Endothelial cell of umbilical vein (primary cell): ENCODE measurements around the gene MARVELD1. TPM values are rescaled to one million over a fixed set of nuclear protein-coding genes. Genes with fewer than 3 reads are reported as not detected.

Experiments used
- BruUV-seq: library from RNA; stranded (reverse); fragments of 400-500 nt; replicated peaks from 2 replicates; lab custom pipeline; 2021; lab: Mats Ljungman, UMichigan
- CTCF ChIA-PET: fragments of 300-600, 350-600 bp; sonication (Branson Sonifier 250); formaldehyde crosslinking; loops from one replicate; lab custom pipeline; 2021; ENCODE audit warnings: antibody characterized with exemption, inconsistent platforms; lab: Charles Lee
- POLR2A ChIA-PET: fragments of 300-600, 350-600 bp; sonication (Branson Sonifier 250); formaldehyde crosslinking; loops from one replicate; lab custom pipeline; 2021; ENCODE audit warnings: antibody characterized with exemption, inconsistent platforms; lab: Charles Lee
- DNase-seq: peaks from one replicate; pipeline ENCODE4 v3.0.0-alpha.2; 2011; ENCODE audit warnings: low read depth, low spot score
- FAIRE-seq: peaks from 2 replicates; lab custom pipeline; 2011; peaks lifted over from hg19 to GRCh38; lab: Jason Lieb, UNC
- H2AFZ ChIP-seq: 2 replicates; pipeline ENCODE4 v1.6.0; 2012; ENCODE audit warnings: low read depth, low read length, control low read depth, inconsistent platforms
- H3K27ac ChIP-seq: 2 replicates; pipeline ENCODE4 v1.5.1; 2011; ENCODE audit warnings: low read depth, mild to moderate bottlenecking, control low read depth, low read length, moderate library complexity; ENCODE audit not compliant: insufficient read depth
- H3K27me3 ChIP-seq, 2 experiments: 2 replicates each; pipeline versions ENCODE4 v1.6.0 to v1.6.1; 2011; ENCODE audit warnings: low read length in 2 of 2, mixed read lengths in 1 of 2; ENCODE audit not compliant: control insufficient read depth in 2 of 2, insufficient read depth in 2 of 2
- H3K36me3 ChIP-seq, 2 experiments: 2 replicates in 1 of 2; 3 replicates in 1 of 2; pipeline ENCODE4 v1.5.1; 2011; ENCODE audit warnings: low read length in 2 of 2, mild to moderate bottlenecking in 1 of 2, moderate library complexity in 1 of 2; ENCODE audit not compliant: control insufficient read depth in 2 of 2, insufficient read depth in 2 of 2; ENCODE audit errors: extremely low read depth in 1 of 2
- H3K4me1 ChIP-seq: 3 replicates; pipeline ENCODE4 v1.5.1; 2011; ENCODE audit warnings: mild to moderate bottlenecking, low read length; ENCODE audit not compliant: control insufficient read depth, insufficient read depth; ENCODE audit errors: extremely low read depth
- H3K4me2 ChIP-seq: 2 replicates; pipeline ENCODE4 v1.6.1; 2011; ENCODE audit warnings: low read length, control low read depth, mixed read lengths; ENCODE audit not compliant: insufficient read depth
- H3K4me3 ChIP-seq, 3 experiments: fragments of 200-600 bp in 1 of 3; sonication (generic), shearing (Covaris generic) in 1 of 3; replicated peaks in 1 of 3; 2 replicates each; pipeline ENCODE4 v1.5.1; 2011 to 2016; ENCODE audit warnings: control low read depth in 3 of 3, low read length in 3 of 3, mild to moderate bottlenecking in 2 of 3, inconsistent platforms in 1 of 3, low read depth in 1 of 3, moderate library complexity in 1 of 3; ENCODE audit not compliant: insufficient read depth in 1 of 3
- H3K79me2 ChIP-seq: 2 replicates; pipeline ENCODE4 v1.6.0; 2012; ENCODE audit warnings: low read length, inconsistent platforms; ENCODE audit not compliant: control insufficient read depth, insufficient read depth
- H3K9ac ChIP-seq: replicated peaks from 2 replicates; pipeline ENCODE3; 2011; ENCODE audit warnings: low read length, control low read depth; ENCODE audit not compliant: insufficient read depth; ENCODE audit errors: extremely low read depth
- H3K9me1 ChIP-seq: replicated peaks from 3 replicates; pipeline ENCODE4 v1.6.0; 2011; ENCODE audit warnings: mild to moderate bottlenecking, low read length; ENCODE audit not compliant: control insufficient read depth, insufficient read depth; ENCODE audit errors: extremely low read depth
- H3K9me3 ChIP-seq: replicated peaks from 2 replicates; pipeline ENCODE4 v1.5.1; 2012; ENCODE audit warnings: low read length, inconsistent platforms; ENCODE audit not compliant: control insufficient read depth, insufficient read depth
- H4K20me1 ChIP-seq: replicated peaks from 2 replicates; pipeline ENCODE3; 2011; ENCODE audit warnings: mild to moderate bottlenecking, low read length; ENCODE audit not compliant: control insufficient read depth, insufficient read depth; ENCODE audit errors: extremely low read depth
- CTCF ChIP-seq, 2 donors: IDR thresholded peaks; 1 replicate in 1 of 2; 2 replicates in 1 of 2; pipeline ENCODE4 v1.5.1; 2011; ENCODE audit warnings: low read length in 2 of 2, mild to moderate bottlenecking in 2 of 2, moderate library complexity in 2 of 2, control low read depth in 1 of 2, inconsistent platforms in 1 of 2, low read depth in 1 of 2; ENCODE audit not compliant: insufficient read depth in 1 of 2; ENCODE audit errors: extremely low read depth in 1 of 2
- EZH2 ChIP-seq: IDR thresholded peaks from 2 replicates; pipeline ENCODE4 v1.6.1; 2012; ENCODE audit warnings: borderline replicate concordance, low read depth, mild to moderate bottlenecking, moderate library complexity, low read length, inconsistent platforms; ENCODE audit not compliant: severe bottlenecking
- FOS ChIP-seq: IDR thresholded peaks from 2 replicates; pipeline ENCODE4 v1.6.1; 2011; ENCODE audit warnings: mild to moderate bottlenecking, low read length, moderate library complexity, borderline replicate concordance; ENCODE audit not compliant: insufficient read depth
- GATA2 ChIP-seq: IDR thresholded peaks from 2 replicates; pipeline ENCODE4 v1.7.0; 2011; ENCODE audit warnings: low read depth, mild to moderate bottlenecking, moderate library complexity, mixed read lengths, low read length; ENCODE audit not compliant: insufficient read length, insufficient read depth
- JUN ChIP-seq: IDR thresholded peaks from 2 replicates; pipeline ENCODE4 v1.6.1; 2011; ENCODE audit warnings: borderline replicate concordance, low read depth; ENCODE audit not compliant: insufficient read length, insufficient read depth
- MYC ChIP-seq: IDR thresholded peaks from one replicate; pipeline ENCODE4 v1.6.1; 2011; ENCODE audit warnings: mild to moderate bottlenecking, low read depth, low read length
- POLR2A ChIP-seq: IDR thresholded peaks from 2 replicates; pipeline ENCODE4 v1.6.1; 2012; ENCODE audit warnings: low read depth, mild to moderate bottlenecking, control low read depth, low read length
- POLR2AphosphoS5 ChIP-seq: IDR thresholded peaks from 2 replicates; pipeline ENCODE4 v1.6.1; 2012; ENCODE audit warnings: low read depth, mild to moderate bottlenecking, control low read depth, low read length, moderate library complexity; ENCODE audit not compliant: insufficient read depth
- dilution Hi-C: fragments of 300-500 bp; cut with MboI; formaldehyde crosslinking; loops from one replicate; pipeline ENCODE4 v1.15.0; 2019; ENCODE audit warnings: low sequenced_read_pairs; ENCODE audit not compliant: extremely low pct_ligation_motif_present
- intact Hi-C: fragments of 100-400 bp; cut with micrococcal nuclease; formaldehyde crosslinking; loops from one replicate; pipeline ENCODE4 v1.10.0; 2022
- polyA plus RNA-seq, 4 experiments: library from polyadenylated mRNA; depleted of rRNA in 3 of 4; stranded (reverse) in 3 of 4; unstranded in 1 of 4; fragments of >200 nt; gene quantifications; 2 replicates each; pipeline versions ENCODE4 v1.2.1 to v1.2.3, GENCODE V29; 2011 to 2012; ENCODE audit warnings: missing spikeins in 1 of 4
- total RNA-seq: library from RNA; stranded (reverse); gene quantifications from 2 replicates; pipeline ENCODE4 v1.2.3, GENCODE V29; 2021
- TF ChIP-seq, protein P1 (sequence below): IDR thresholded peaks from 2 replicates; pipeline ENCODE4 v1.6.1; 2011; ENCODE audit not compliant: insufficient read depth, insufficient read length

MARVELD1 gene
- total and polyA plus RNA-seq, 2 donors (not counting 3 experiments of a cell fraction or from before 2014, with no cell fraction given), result 67.3 to 78.3 TPM

GRCh38 chr10:97669571-97669970, 44.0 kb upstream of the MARVELD1 start:
- no peak overlapping the region for H2AFZ ChIP-seq
- H3K36me3 ChIP-seq, result peaks cover 12 to 23% of the 10 kb centered on the region in 2 experiments
- dilution Hi-C loops (no loop called here), intact Hi-C loops (no loop called here)
- H3K9me3 ChIP-seq, result no peaks in the 10 kb centered on the region
- no peaks in the 10 kb centered on the region for H3K27me3 ChIP-seq
- POLR2A ChIA-PET, result no interaction called here
- no peak overlapping the region for H3K4me3 ChIP-seq
- no TSS peak for BruUV-seq
- H3K9me1 ChIP-seq, result no peaks in the 10 kb centered on the region
- H3K4me2 ChIP-seq, result no peak overlapping the region
- FAIRE-seq (no peak), DNase-seq (no peak)
- CTCF ChIA-PET, result interaction anchor here (0.9 kb wide), 1 partner anchor 40 kb away, joined by 3 read pairs; no protein-coding TSS in a partner anchor
- H3K9ac ChIP-seq, result no peak overlapping the region
- H4K20me1 ChIP-seq, result no peaks in the 10 kb centered on the region
- H3K79me2 ChIP-seq, result no peaks in the 10 kb centered on the region
- no peaks in the 10 kb centered on the region for H3K4me1 ChIP-seq
- TF ChIP-seq JUN, result no peak
- TF ChIP-seq GATA2, result no peak
- TF ChIP-seq EZH2, result no peak
- TF ChIP-seq CTCF (IDR thresholded peaks at IDR 0.05; ENCODE audit: extremely low read depth in 1 of 2, insufficient read depth in 1 of 2, low read depth in 1 of 2, low read length in 2 of 2), result no peak
- TF ChIP-seq, protein P1, sequence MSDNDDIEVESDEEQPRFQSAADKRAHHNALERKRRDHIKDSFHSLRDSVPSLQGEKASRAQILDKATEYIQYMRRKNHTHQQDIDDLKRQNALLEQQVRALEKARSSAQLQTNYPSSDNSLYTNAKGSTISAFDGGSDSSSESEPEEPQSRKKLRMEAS, result no peak
- TF ChIP-seq POLR2AphosphoS5, result no peak
- no peak for TF ChIP-seq MYC
- no peak for TF ChIP-seq POLR2A
- no peak for TF ChIP-seq FOS
- no peak overlapping the region for H3K27ac ChIP-seq
